Nasal cavity respiratory epithelium epithelial cell of viscerocranial mucosa (primary cell): Measurements from ENCODE around the gene KRTAP19-2. TPM values are rescaled to one million over a fixed set of nuclear protein-coding genes. Genes with fewer than 3 reads are reported as not detected.

ENCODE experiments used
- total RNA-seq: library from RNA; depleted of rRNA; stranded (reverse); fragments of >200 nt; gene quantifications from 2 replicates; pipeline ENCODE4 v1.2.3, GENCODE V29; 2014

Gene KRTAP19-2, protein sequence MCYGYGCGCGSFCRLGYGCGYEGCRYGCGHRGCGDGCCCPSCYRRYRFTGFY
- total RNA-seq = not detected in 2 replicates

DNA sequence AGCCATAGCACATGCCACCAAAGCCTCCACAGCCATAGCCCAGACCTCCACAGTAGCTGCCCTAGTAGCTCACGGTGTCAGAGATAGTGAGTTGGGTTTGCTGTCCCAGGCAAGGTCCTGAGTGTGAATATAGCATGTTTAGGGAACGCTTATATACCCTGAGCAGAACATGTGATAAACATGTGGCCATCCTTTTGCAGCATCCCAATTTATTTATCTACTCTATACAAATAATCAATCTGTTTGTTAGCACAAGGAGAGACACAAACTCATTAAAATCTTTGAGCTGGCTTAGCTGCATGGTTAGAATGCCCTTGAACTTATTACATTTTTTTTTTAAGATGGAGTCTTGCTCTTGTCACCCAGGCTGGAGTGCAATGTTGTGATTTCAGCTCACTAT lies at the start of gene KRTAP19-2:
Gene KRTAP19-2, minus strand, starts transcription at position 101 of the 400 bp plus-strand sequence. Its CDS starts 88 bp downstream, at position 13.

DNA sequence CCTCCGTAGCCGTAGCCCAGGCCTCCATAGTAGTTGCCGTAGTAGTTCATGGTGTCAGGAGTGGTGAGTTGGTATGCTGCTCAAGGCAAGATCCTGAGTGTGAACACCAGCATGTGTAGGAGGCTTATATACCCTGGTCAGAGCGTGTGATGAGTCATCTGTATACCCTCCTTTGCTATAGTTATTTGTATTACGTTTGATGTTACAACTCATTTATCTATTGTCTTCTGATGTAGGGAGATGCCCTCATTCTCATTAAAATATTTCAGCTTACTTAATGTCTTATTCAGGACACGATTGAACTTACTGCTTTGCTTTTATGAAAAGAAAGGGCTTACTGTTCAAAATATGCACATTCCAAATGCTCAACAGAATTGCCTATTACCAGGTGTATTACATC lies 14.8 kb upstream of the KRTAP19-2 start, which contains the start of gene KRTAP19-5:
Gene KRTAP19-5, minus strand, starts transcription at position 101 of the 400 bp plus-strand sequence. Its CDS starts 51 bp downstream, at position 50.

DNA sequence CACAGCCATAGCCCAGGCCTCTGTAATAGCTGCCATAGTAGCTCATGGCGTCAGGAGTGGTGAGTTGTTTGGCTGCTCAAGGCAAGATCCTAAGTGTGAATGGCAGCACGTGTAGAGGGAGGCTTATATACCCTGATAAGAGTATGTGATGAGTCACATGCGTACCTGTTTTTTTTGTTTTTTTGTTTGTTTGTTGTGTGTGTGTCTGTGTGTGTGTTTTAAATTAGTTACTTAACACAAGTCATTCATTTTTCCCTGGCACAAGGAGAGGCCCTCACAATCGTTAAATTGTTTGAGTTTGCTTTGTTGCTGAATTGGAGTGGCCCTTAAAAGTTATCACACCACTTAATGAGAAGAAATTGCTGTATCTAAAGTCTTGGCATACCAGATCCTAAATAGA lies 9.8 kb upstream of the KRTAP19-2 start, which contains the start of gene KRTAP19-4:
Gene KRTAP19-4, minus strand, starts transcription at position 101 of the 400 bp plus-strand sequence. Its CDS starts 55 bp downstream, at position 46.

DNA sequence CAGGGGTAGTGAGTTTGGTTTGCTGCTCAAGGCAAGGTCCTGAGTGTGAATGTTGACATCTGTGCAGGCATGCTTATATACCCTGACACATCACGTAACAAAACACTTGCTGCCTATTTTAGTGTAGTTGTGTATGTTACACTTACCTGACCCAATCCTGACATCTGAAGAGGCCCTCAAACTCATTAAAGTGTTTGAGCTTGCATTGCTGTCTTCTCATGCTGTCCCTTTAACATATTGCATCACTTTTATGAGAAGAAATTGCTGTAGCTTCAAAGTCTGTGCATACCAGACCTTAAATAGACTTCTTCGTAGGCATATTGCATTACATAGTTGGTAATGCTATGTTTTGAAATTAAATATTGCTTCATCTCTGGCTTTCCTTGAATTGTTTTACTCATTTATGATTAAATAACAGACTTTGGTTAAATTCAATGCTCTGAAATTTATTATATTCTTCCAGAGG lies 4.8 kb upstream of the KRTAP19-2 start, which contains the start of gene KRTAP19-3:
Gene KRTAP19-3, minus strand, starts transcription at position 51 of the 466 bp plus-strand sequence. CDS start 56 bp downstream, outside the sequence.

DNA sequence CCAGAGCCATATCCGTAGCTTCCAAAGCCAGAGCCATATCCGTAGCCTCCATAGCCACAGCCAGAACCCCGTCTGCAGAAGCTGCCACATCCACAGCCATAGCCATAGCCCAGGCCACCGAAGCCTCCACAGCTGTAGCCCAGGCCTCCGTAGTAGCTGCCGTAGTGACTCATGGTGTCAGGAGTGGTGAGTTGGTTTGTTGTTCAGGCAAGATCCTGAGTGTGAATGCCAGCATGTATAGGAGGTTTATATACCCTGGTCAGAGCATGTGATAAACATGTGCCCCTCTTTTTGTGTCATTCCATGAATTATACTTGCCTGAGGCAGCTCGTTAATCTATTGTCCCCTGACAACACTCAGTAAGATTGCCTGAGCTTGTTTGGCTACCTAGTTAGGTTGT lies 7.1 kb downstream of the KRTAP19-2 start, which contains the start of gene KRTAP19-1:
Gene KRTAP19-1, minus strand, starts transcription at position 223 of the 400 bp plus-strand sequence. Its CDS starts 50 bp downstream, at position 173.

DNA sequence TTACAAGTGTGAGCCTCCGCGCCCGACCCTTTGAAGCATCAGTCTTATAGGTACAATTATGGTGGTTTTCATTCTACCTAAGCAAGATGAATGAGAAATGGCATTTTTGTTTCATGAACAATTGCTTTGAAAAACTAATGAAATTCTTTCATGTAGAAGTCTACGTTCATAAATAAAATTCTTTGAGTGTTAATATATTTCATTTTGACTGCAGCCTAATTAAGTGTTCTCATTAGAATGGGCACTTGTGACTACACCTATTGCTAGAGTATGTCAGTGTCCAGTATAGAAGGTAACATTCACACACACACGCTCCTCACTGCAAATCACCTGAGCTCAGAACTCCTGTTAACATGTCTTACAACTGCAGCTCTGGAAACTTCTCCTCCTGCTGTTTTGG lies 47.3 kb downstream of the KRTAP19-2 start, which contains the start of gene KRTAP15-1:
Gene KRTAP15-1, plus strand, starts transcription at position 301 of the 400 bp plus-strand sequence. Its CDS starts 53 bp downstream, at position 354.

Other genes starting within 250 kb of the KRTAP19-2 start
- not detected in 2 replicates for gene KRTAP24-1, start 204.5 kb downstream of the KRTAP19-2 start, total RNA-seq
- not detected in 2 replicates for gene KRTAP25-1, start 197.9 kb downstream of the KRTAP19-2 start, total RNA-seq
- not detected in 2 replicates for gene KRTAP26-1, start 167.1 kb downstream of the KRTAP19-2 start, total RNA-seq
- gene KRTAP27-1, start 149.7 kb downstream of the KRTAP19-2 start, total RNA-seq = not detected in 2 replicates
- gene KRTAP23-1, start 138.8 kb downstream of the KRTAP19-2 start, total RNA-seq = not detected in 2 replicates
- gene KRTAP13-2, start 115.2 kb downstream of the KRTAP19-2 start, total RNA-seq = not detected in 2 replicates
- not detected in 2 replicates for gene KRTAP13-1, start 91.4 kb downstream of the KRTAP19-2 start, total RNA-seq
- not detected in 2 replicates for gene KRTAP13-3, start 61.5 kb downstream of the KRTAP19-2 start, total RNA-seq
- not detected in 2 replicates for gene KRTAP13-4, start 57.2 kb downstream of the KRTAP19-2 start, total RNA-seq
- not detected in 2 replicates for gene KRTAP15-1, start 47.2 kb downstream of the KRTAP19-2 start, total RNA-seq
- gene KRTAP19-1, start 7.1 kb downstream of the KRTAP19-2 start, total RNA-seq = not detected in 2 replicates
- not detected in 2 replicates for gene KRTAP19-3, start 4.6 kb upstream of the KRTAP19-2 start, total RNA-seq
- gene KRTAP19-4, start 9.7 kb upstream of the KRTAP19-2 start, total RNA-seq = not detected in 2 replicates
- gene KRTAP19-5, start 14.7 kb upstream of the KRTAP19-2 start, total RNA-seq = not detected in 2 replicates
- gene KRTAP19-6, start 54.4 kb upstream of the KRTAP19-2 start, total RNA-seq = not detected in 2 replicates
- not detected in 2 replicates for gene KRTAP19-7, start 73.9 kb upstream of the KRTAP19-2 start, total RNA-seq
- not detected in 2 replicates for gene KRTAP22-2, start 103.0 kb upstream of the KRTAP19-2 start, total RNA-seq
- gene KRTAP6-3, start 105.0 kb upstream of the KRTAP19-2 start, total RNA-seq = not detected in 2 replicates
- not detected in 2 replicates for gene KRTAP6-2, start 111.5 kb upstream of the KRTAP19-2 start, total RNA-seq
- not detected in 2 replicates for gene KRTAP22-1, start 113.7 kb upstream of the KRTAP19-2 start, total RNA-seq
- not detected in 2 replicates for gene KRTAP6-1, start 126.5 kb upstream of the KRTAP19-2 start, total RNA-seq
- gene KRTAP20-1, start 129.0 kb upstream of the KRTAP19-2 start, total RNA-seq = not detected in 2 replicates
- not detected in 2 replicates for gene KRTAP20-4, start 133.2 kb upstream of the KRTAP19-2 start, total RNA-seq
- gene KRTAP20-2, start 147.8 kb upstream of the KRTAP19-2 start, total RNA-seq = not detected in 2 replicates
- gene KRTAP20-3, start 155.4 kb upstream of the KRTAP19-2 start, total RNA-seq = not detected in 2 replicates
- not detected in 2 replicates for gene KRTAP21-3, start 231.3 kb upstream of the KRTAP19-2 start, total RNA-seq